HG02981 (cell line): Measurements from ENCODE around the gene KIAA0825.
"Not testable (repeated sequence)": the region's sequence is repeated elsewhere in the genome, so short reads cannot be mapped to it uniquely, and the experiment has no call there.

Experiments used
- ATAC-seq: cut with Tn5 transposase; IDR thresholded peaks from one replicate; pipeline ENCODE4 v1.9.1; 2021; ENCODE audit warnings: mild to moderate bottlenecking, moderate library complexity; ENCODE audit not compliant: unreplicated experiment

Gene KIAA0825

GRCh38 chr5:94197970-94198369 is 420.4 kb downstream of the KIAA0825 start:
- no peak for ATAC-seq

- ATAC-seq: no peak
Measured at GRCh38 chr5:94196953-94197352, 421.5 kb downstream of the KIAA0825 start.

- ATAC-seq: no peak
Measured at GRCh38 chr5:94192658-94193391, 425.6 kb downstream of the KIAA0825 start.

- ATAC-seq: no peak
Measured at GRCh38 chr5:94191604-94192003, 426.8 kb downstream of the KIAA0825 start.

GRCh38 chr5:94188725-94189124 is 429.7 kb downstream of the KIAA0825 start:
- no peak for ATAC-seq

- no peak for ATAC-seq
Measured at GRCh38 chr5:94184870-94185269, 433.5 kb downstream of the KIAA0825 start.

GRCh38 chr5:94181895-94182294 is 436.5 kb downstream of the KIAA0825 start:
- no peak for ATAC-seq

GRCh38 chr5:94180761-94181160 is 437.6 kb downstream of the KIAA0825 start:
- ATAC-seq: no peak

GRCh38 chr5:94175912-94176311 is 442.5 kb downstream of the KIAA0825 start:
- ATAC-seq: no peak

- no peak for ATAC-seq
Measured at GRCh38 chr5:94174748-94175411, 443.5 kb downstream of the KIAA0825 start.

GRCh38 chr5:94173100-94173499 is 445.3 kb downstream of the KIAA0825 start:
- no peak for ATAC-seq

GRCh38 chr5:94171070-94171469 is 447.3 kb downstream of the KIAA0825 start:
- not testable (repeated sequence) for ATAC-seq

GRCh38 chr5:94170158-94170557 is 448.2 kb downstream of the KIAA0825 start:
- ATAC-seq: peak; percentile 54

- ATAC-seq: no peak
Measured at GRCh38 chr5:94168151-94168550, 450.3 kb downstream of the KIAA0825 start.

GRCh38 chr5:94161801-94162200 is 456.6 kb downstream of the KIAA0825 start:
- no peak for ATAC-seq

GRCh38 chr5:94159144-94159543 is 459.3 kb downstream of the KIAA0825 start:
- ATAC-seq: no peak

- no peak for ATAC-seq
Measured at GRCh38 chr5:94157704-94158539, 460.5 kb downstream of the KIAA0825 start.

GRCh38 chr5:94154672-94155071 is 463.7 kb downstream of the KIAA0825 start:
- ATAC-seq: no peak

- no peak for ATAC-seq
Measured at GRCh38 chr5:94153736-94154450, 464.5 kb downstream of the KIAA0825 start.

- ATAC-seq: not testable (repeated sequence)
Measured at GRCh38 chr5:94143621-94144020, 474.8 kb downstream of the KIAA0825 start.

GRCh38 chr5:94140300-94140699 is 478.1 kb downstream of the KIAA0825 start:
- no peak for ATAC-seq
